Measurements from ENCODE around the gene CETN1. TPM values are rescaled to one million over a fixed set of nuclear protein-coding genes. Genes with fewer than 3 reads are reported as not detected.
A peak's percentile ranks its signal among the peaks of the same experiment; 100 is the strongest.

Gene CETN1
- total and polyA plus RNA-seq, 9 donors: not detected

DNA sequence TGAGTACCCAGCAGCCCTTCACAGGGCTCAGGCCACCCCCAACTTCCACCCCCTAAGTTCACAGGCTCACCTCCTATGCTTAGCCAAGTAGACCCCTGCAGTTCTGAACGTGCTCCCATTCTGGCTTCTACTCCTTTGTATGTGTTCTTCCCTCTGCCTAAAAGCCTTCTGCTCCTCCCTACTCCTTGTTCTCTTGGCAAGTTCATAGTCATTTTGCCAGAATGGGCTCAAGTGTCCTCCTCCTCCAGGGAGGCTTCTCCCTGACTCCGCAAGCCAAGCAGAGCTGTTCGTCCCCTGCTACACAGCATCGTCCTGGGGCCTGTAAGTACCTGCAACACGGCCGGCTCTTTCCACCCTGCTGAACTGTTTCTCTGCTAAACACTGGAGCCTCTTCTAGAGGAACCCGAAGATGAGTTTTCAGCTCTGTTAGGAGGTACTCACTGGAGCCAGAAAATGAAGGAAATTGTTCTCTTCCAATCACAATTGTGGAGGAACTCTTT, 14.6 kb upstream of the CETN1 start:
- Histone ChIP-seq H3K4me1 (ENCODE audit: control insufficient read depth, insufficient read depth, low read length) (no peaks in the 10 kb centered on the region), H3K9me3 (replicated peaks; ENCODE audit: control insufficient read depth, low read depth, low read length) (no peaks in the 10 kb centered on the region), H3K36me3 (ENCODE audit: control insufficient read depth, insufficient read depth, low read length) (no peaks in the 10 kb centered on the region), H3K27me3 (ENCODE audit: control insufficient read depth, insufficient read depth, low read length) (no peaks in the 10 kb centered on the region), H3K27ac (ENCODE audit: low read length) (no peak overlapping the region), H3K4me3 (ENCODE audit: low read length) (no peak overlapping the region)
- DNase-seq: no peak
- 66% methylated on average over 4 of the region's 7 CpGs for WGBS (ENCODE audit: insufficient coverage)

DNA sequence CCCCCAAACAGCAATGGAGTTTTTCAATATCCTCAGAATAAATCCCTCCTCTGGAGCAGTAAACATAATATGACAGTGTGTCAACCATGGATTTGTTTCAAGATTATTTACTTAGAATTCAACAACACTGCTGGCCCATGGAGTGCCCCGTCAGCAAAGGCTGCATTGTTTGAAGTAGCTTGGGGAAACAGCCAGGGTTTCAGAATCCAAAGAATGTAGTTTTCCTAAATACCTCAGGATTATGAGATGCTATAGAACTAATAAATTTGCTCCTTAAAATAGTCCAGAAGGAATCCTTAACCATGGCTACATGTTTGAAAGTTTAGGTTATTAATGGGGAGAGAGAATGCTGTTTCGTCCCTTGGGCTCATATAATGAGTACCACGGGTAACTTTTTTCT, 13.1 kb upstream of the CETN1 start:
- no CpG with 5 or more reads among the region's 3 CpGs for WGBS (ENCODE audit: insufficient coverage)
- Histone ChIP-seq H3K4me1 (ENCODE audit: control insufficient read depth, insufficient read depth, low read length) (peaks cover 2% of the 10 kb centered on the region), H3K9me3 (replicated peaks; ENCODE audit: control insufficient read depth, low read depth, low read length) (no peaks in the 10 kb centered on the region), H3K4me3 (ENCODE audit: low read length) (no peak overlapping the region), H3K27ac (ENCODE audit: low read length) (no peak overlapping the region), H3K27me3 (ENCODE audit: control insufficient read depth, insufficient read depth, low read length) (no peaks in the 10 kb centered on the region), H3K36me3 (ENCODE audit: control insufficient read depth, insufficient read depth, low read length) (no peaks in the 10 kb centered on the region)
- DNase-seq: peak; percentile 89

DNA sequence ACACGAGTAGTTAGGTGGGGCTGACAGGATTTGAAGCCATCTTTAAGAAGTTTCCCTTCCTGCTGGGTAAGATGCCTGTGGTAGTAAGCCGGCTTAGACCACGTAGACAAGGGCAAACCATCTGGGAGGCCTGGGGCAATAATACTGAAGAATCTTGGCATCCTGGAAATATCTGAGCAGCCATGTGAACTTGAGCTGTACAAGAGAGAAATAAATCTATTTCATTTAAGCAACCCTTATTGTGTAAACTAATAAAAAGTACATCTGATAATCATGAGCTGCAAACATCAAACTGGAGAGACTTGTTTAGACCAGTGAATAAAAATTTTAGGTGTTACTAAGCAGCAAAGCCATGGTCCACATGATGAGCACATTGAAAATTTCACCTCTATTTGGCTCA, 11.4 kb upstream of the CETN1 start:
- Histone ChIP-seq H3K9me3 (replicated peaks; ENCODE audit: control insufficient read depth, low read depth, low read length) (no peaks in the 10 kb centered on the region), H3K36me3 (ENCODE audit: control insufficient read depth, insufficient read depth, low read length) (no peaks in the 10 kb centered on the region), H3K4me3 (ENCODE audit: low read length) (no peak overlapping the region), H3K27me3 (ENCODE audit: control insufficient read depth, insufficient read depth, low read length) (no peaks in the 10 kb centered on the region), H3K4me1 (ENCODE audit: control insufficient read depth, insufficient read depth, low read length) (peaks cover 16% of the 10 kb centered on the region), H3K27ac (ENCODE audit: low read length) (no peak overlapping the region)
- no peak for DNase-seq
- WGBS (ENCODE audit: insufficient coverage): 78% methylated on average over 1 of the region's 3 CpGs

- Histone ChIP-seq H3K27me3 (ENCODE audit: control insufficient read depth, insufficient read depth, low read length) (no peaks in the 10 kb centered on the region), H3K4me1 (ENCODE audit: control insufficient read depth, insufficient read depth, low read length) (peaks cover 26% of the 10 kb centered on the region), H3K4me3 (ENCODE audit: low read length) (no peak overlapping the region), H3K36me3 (ENCODE audit: control insufficient read depth, insufficient read depth, low read length) (no peaks in the 10 kb centered on the region), H3K9me3 (replicated peaks; ENCODE audit: control insufficient read depth, low read depth, low read length) (no peaks in the 10 kb centered on the region), H3K27ac (ENCODE audit: low read length) (no peak overlapping the region)
- 83% methylated on average over 1 of the region's 3 CpGs for WGBS (ENCODE audit: insufficient coverage)
- DNase-seq: no peak
These were observed 9.9 kb upstream of the CETN1 start for GRCh38 chr18:570256-570655.

DNA sequence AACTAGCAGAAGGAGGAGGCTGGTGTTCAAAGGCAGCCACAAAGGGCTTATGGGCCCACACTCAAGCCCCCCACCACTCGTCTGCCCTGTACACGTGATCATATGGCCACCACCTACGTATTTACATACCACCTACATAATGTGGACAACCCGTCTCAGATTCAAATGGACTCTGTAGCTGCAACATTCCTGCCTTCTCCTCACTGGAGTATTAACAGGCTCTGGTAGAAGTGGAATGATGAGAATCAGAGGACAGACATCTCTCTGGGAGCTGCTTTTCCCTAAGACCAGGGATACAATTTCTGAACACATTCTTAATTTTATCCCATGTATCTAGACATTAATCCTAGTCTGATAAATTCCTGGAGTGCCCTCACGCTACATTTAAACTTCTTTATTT, 9.5 kb upstream of the CETN1 start:
- Histone ChIP-seq H3K27ac (ENCODE audit: low read length) (no peak overlapping the region), H3K36me3 (ENCODE audit: control insufficient read depth, insufficient read depth, low read length) (no peaks in the 10 kb centered on the region), H3K27me3 (ENCODE audit: control insufficient read depth, insufficient read depth, low read length) (no peaks in the 10 kb centered on the region), H3K4me3 (ENCODE audit: low read length) (no peak overlapping the region), H3K9me3 (replicated peaks; ENCODE audit: control insufficient read depth, low read depth, low read length) (no peaks in the 10 kb centered on the region), H3K4me1 (ENCODE audit: control insufficient read depth, insufficient read depth, low read length) (peaks cover 30% of the 10 kb centered on the region)
- DNase-seq: no peak
- 85% methylated on average over 4 of the region's 5 CpGs for WGBS (ENCODE audit: insufficient coverage)

DNA sequence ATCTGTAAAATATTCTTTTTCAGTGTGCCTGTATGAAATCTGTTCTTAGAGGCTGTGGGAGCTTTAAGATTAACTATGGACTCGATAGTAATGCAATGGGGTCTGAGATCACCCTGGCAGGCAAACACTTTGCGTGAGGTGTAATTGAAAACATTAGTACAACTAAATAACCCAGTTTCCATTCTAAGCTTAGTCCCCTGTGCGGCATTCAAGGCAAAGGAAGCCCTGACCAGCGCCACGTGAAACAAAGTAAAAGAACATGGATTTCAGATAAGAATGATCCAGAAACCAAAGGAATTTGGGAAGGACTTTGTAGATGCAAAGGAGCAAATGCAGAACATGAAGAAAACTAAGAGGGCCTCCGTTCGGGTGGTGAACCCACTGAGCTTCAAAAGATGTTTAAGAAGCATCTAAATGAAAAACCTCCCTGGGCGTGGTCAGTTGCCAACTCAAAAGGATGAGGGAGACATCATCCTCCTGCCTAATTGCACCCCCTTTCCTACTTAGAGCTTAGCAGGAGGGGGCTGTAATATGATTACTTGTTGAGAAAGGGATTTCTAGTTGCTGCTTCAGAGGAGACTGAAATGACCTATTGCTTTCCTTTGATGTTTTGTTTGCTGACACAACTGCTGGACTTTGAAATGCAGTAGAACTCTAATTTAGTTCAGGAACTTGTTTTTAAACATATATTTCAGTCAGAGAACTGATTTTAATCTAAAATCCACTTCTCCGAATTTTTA, 7.9 kb upstream of the CETN1 start:
- WGBS (ENCODE audit: insufficient coverage): 43% methylated on average over 2 of the region's 9 CpGs
- Histone ChIP-seq H3K27me3 (ENCODE audit: control insufficient read depth, insufficient read depth, low read length) (no peaks in the 10 kb centered on the region), H3K27ac (ENCODE audit: low read length) (no peak overlapping the region), H3K9me3 (replicated peaks; ENCODE audit: control insufficient read depth, low read depth, low read length) (no peaks in the 10 kb centered on the region), H3K4me3 (ENCODE audit: low read length) (no peak overlapping the region), H3K4me1 (ENCODE audit: control insufficient read depth, insufficient read depth, low read length) (peaks cover 43% of the 10 kb centered on the region), H3K36me3 (ENCODE audit: control insufficient read depth, insufficient read depth, low read length) (no peaks in the 10 kb centered on the region)
- peak; percentile 55 for DNase-seq

DNA sequence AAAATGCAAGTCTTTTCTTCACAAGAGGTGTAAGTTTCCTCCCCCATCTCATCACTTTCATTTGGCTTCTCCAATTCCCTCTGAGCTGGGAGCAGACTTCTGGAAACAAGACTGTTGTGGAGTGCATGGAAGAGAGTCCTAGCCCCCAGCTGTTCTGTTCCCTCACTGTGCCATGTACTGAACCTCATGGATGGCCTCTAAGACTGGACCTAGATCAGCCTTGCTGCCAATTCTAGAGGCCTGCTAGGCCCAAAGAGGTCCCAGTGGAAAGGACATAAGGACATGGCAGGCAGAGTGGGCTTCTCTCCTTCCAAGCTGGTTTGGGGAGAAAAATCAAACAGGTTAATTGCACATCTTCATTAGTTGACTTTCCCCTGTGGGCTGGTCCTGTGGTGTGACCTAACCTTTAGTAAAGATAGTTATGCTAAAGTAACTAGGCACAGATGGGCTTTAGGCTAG, 7.3 kb upstream of the CETN1 start:
- H3K27me3 ChIP-seq (ENCODE audit: control insufficient read depth, insufficient read depth, low read length): no peaks in the 10 kb centered on the region
- H3K27ac ChIP-seq (ENCODE audit: low read length): peak overlapping the region; percentile 83
- no peaks in the 10 kb centered on the region for H3K36me3 ChIP-seq (ENCODE audit: control insufficient read depth, insufficient read depth, low read length)
- H3K9me3 ChIP-seq (replicated peaks; ENCODE audit: control insufficient read depth, low read depth, low read length): no peaks in the 10 kb centered on the region
- peaks cover 46% of the 10 kb centered on the region for H3K4me1 ChIP-seq (ENCODE audit: control insufficient read depth, insufficient read depth, low read length)
- H3K4me3 ChIP-seq (ENCODE audit: low read length): no peak overlapping the region
- no peak for DNase-seq

GRCh38 chr18:573385-573784, 6.8 kb upstream of the CETN1 start:
- no peaks in the 10 kb centered on the region for H3K36me3 ChIP-seq (ENCODE audit: control insufficient read depth, insufficient read depth, low read length)
- H3K4me3 ChIP-seq (ENCODE audit: low read length): no peak overlapping the region
- H3K27ac ChIP-seq (ENCODE audit: low read length): peak overlapping the region; percentile 83
- peaks cover 50% of the 10 kb centered on the region for H3K4me1 ChIP-seq (ENCODE audit: control insufficient read depth, insufficient read depth, low read length)
- no peaks in the 10 kb centered on the region for H3K27me3 ChIP-seq (ENCODE audit: control insufficient read depth, insufficient read depth, low read length)
- WGBS (ENCODE audit: insufficient coverage): 11% methylated on average over 1 of the region's 1 CpG
- DNase-seq: no peak
- no peaks in the 10 kb centered on the region for H3K9me3 ChIP-seq (replicated peaks; ENCODE audit: control insufficient read depth, low read depth, low read length)

- H3K36me3 ChIP-seq (ENCODE audit: control insufficient read depth, insufficient read depth, low read length): no peaks in the 10 kb centered on the region
- H3K27ac ChIP-seq (ENCODE audit: low read length): peak overlapping the region; percentile 83
- H3K9me3 ChIP-seq (replicated peaks; ENCODE audit: control insufficient read depth, low read depth, low read length): no peaks in the 10 kb centered on the region
- H3K4me3 ChIP-seq (ENCODE audit: low read length): no peak overlapping the region
- no peaks in the 10 kb centered on the region for H3K27me3 ChIP-seq (ENCODE audit: control insufficient read depth, insufficient read depth, low read length)
- peak; percentile 97 for DNase-seq
- H3K4me1 ChIP-seq (ENCODE audit: control insufficient read depth, insufficient read depth, low read length): peaks cover 53% of the 10 kb centered on the region
- no CpG with 5 or more reads among the region's 4 CpGs for WGBS (ENCODE audit: insufficient coverage)
These were observed 5.9 kb upstream of the CETN1 start for GRCh38 chr18:574149-574860.

- DNase-seq: peak; percentile 73
- Histone ChIP-seq H3K4me1 (ENCODE audit: control insufficient read depth, insufficient read depth, low read length) (peaks cover 53% of the 10 kb centered on the region), H3K9me3 (replicated peaks; ENCODE audit: control insufficient read depth, low read depth, low read length) (no peaks in the 10 kb centered on the region), H3K4me3 (ENCODE audit: low read length) (no peak overlapping the region), H3K36me3 (ENCODE audit: control insufficient read depth, insufficient read depth, low read length) (no peaks in the 10 kb centered on the region), H3K27me3 (ENCODE audit: control insufficient read depth, insufficient read depth, low read length) (no peaks in the 10 kb centered on the region), H3K27ac (ENCODE audit: low read length) (peak overlapping the region; percentile 83)
- 13% methylated on average over 1 of the region's 5 CpGs for WGBS (ENCODE audit: insufficient coverage)
These were observed 5.1 kb upstream of the CETN1 start for GRCh38 chr18:574865-575645.
